NCI-H1694 (cell line): ENCODE results near the gene MAP3K6.
"Not testable (repeated sequence)": the region's sequence is repeated elsewhere in the genome, so short reads cannot be mapped to it uniquely, and the experiment has no call there.

Experiments
- DNase-seq: peaks from one replicate; lab custom pipeline; 2025; lab: John Stamatoyannopoulos, UW

MAP3K6 gene

GRCh38 chr1:27366411-27367159 lies at the start of gene MAP3K6:
Gene MAP3K6, minus strand, starts transcription at chr1:27366961. Its CDS starts 364 bp downstream, at chr1:27366597.
- DNase-seq: peak; percentile 39

GRCh38 chr1:27414091-27414490 lies 47.3 kb upstream of the MAP3K6 start:
- no peak for DNase-seq

- no peak for DNase-seq
Measured at GRCh38 chr1:27413004-27413403, 46.2 kb upstream of the MAP3K6 start.

- no peak for DNase-seq
Measured at GRCh38 chr1:27412502-27412901, 45.7 kb upstream of the MAP3K6 start.

GRCh38 chr1:27410709-27411108 lies 43.9 kb upstream of the MAP3K6 start:
- no peak for DNase-seq

- no peak for DNase-seq
Measured at GRCh38 chr1:27409669-27410068, 42.9 kb upstream of the MAP3K6 start.

GRCh38 chr1:27408151-27408550 lies 41.4 kb upstream of the MAP3K6 start:
- DNase-seq: no peak

GRCh38 chr1:27406791-27407190 lies 40.0 kb upstream of the MAP3K6 start:
- not testable (repeated sequence) for DNase-seq

- DNase-seq: no peak
Measured at GRCh38 chr1:27406362-27406680, 39.6 kb upstream of the MAP3K6 start.

- DNase-seq: not testable (repeated sequence)
Measured at GRCh38 chr1:27405598-27406361, 39.0 kb upstream of the MAP3K6 start.

- DNase-seq: no peak
Measured at GRCh38 chr1:27405074-27405473, 38.3 kb upstream of the MAP3K6 start.

- DNase-seq: no peak
Measured at GRCh38 chr1:27403931-27404330, 37.2 kb upstream of the MAP3K6 start.

GRCh38 chr1:27403065-27403726 lies 36.4 kb upstream of the MAP3K6 start:
- DNase-seq: no peak

GRCh38 chr1:27402349-27402754 lies 35.6 kb upstream of the MAP3K6 start:
- DNase-seq: no peak

- no peak for DNase-seq
Measured at GRCh38 chr1:27400963-27401341, 34.2 kb upstream of the MAP3K6 start.

GRCh38 chr1:27400082-27400962 lies 33.6 kb upstream of the MAP3K6 start:
- DNase-seq: no peak

- no peak for DNase-seq
Measured at GRCh38 chr1:27399251-27400025, 32.7 kb upstream of the MAP3K6 start.

GRCh38 chr1:27398405-27399149 lies 31.8 kb upstream of the MAP3K6 start:
- DNase-seq: no peak

GRCh38 chr1:27397749-27398148 lies 31.0 kb upstream of the MAP3K6 start:
- no peak for DNase-seq

GRCh38 chr1:27397110-27397509 lies 30.3 kb upstream of the MAP3K6 start:
- DNase-seq: no peak
